Measurements from ENCODE around the gene SFTPB.

Gene SFTPB

DNA sequence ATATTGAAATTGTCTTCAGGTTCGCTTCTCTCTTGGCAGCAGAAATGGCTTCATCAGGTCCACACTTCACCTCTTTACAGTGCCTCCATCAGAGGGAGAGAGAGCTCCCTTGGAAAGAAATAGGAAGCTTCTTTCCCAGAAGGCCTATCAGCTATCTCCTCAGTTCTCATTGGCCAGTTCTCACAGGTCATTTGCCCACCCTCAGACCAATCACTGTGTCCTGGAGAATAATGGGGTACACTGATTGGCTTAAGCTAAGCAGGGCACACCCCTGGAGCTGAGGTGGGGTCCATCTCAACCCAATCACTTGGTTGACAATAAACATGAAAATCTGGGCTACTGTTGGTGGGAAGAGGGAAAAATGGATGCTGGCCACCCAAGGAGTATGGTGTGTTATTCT is 31.3 kb upstream of the SFTPB start:
- DNase-seq = no peak

DNA sequence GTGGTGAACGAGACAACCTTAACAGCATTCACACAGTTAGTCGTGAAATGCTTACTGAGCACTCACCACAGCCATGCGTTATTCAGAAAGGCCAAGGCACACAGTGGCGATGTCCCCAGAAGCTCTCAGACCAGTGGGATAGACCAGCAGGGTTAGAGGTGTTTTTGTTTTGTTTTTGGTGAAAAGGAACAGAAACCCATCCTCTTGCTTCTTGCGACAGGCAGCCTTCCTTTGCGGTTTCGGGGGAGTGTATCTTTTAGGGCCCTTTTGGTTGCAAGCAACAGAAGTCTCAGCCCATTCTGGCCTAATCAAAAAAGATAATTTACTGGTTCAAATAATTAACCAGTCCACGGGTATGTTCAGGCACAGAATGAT is 30.9 kb upstream of the SFTPB start:
- no peak for DNase-seq

DNA sequence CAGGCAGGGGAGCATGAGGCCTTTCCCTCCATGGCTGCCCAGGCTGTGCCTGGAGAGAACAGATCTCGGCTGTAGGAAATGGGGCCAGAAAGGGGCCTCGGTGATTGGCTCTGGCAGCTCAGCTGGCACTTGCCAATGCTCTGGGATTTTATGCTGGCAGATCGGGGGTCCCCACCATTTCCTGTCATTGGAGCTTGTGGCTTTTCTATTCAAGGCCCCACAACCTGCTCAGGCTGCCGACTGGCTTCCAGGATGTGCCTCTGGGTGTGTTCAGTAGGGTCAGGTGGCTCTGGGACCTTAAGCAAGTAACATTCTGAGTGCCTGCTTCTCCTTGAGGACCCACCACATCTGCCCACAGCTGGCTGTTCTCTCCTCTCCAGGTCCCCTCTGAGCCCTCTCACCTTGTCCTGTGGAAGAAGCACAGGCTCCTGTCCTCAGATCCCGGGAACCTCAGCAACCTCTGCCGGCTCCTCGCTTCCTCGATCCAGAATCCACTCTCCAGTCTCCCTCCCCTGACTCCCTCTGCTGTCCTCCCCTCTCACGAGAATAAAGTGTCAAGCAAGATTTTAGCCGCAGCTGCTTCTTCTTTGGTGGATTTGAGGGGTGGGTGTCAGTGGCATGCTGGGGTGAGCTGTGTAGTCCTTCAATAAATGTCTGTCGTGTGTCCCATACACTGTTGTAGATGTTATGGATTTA is 30.3 kb upstream of the SFTPB start:
- no peak for DNase-seq

DNA sequence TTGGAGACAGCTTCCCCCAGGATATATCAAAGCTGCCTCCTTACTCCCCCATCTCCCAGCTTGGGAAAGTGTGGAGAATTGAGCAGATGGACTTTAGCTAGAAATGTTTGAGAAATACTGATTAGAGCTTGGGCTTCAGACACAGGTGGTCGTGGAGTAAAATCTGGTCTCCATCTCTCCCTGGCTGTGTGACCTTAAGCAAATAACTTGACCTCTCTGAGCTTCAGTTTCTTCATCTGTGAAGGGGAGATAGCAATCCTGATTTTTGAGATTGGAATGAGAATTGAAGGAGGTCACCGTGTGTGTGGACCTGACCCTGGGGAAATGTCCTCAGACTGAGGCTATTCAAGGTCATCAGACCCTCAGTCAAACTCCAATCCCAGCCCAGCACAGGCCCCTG is 29.7 kb upstream of the SFTPB start:
- DNase-seq = no peak

DNA sequence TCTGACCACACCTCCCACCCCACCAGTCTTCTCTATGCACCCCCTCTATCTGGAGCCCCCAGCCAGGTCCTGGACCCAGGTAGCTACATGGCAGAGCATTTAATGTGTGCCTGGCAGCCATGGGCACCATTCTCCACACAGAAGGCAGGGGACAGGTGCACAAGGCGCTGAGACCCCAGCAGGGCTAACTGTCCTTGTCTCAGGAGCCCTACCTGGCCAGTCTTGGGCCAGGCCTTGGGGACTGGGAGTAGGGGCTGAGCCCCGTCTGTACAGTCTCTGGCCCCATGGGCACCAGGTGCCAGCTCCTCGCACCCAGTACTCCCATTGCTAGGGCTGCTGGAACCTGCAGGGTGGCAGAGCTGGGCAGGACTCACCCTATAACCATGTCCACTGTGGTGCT is 29.1 kb upstream of the SFTPB start:
- DNase-seq = no peak

DNA sequence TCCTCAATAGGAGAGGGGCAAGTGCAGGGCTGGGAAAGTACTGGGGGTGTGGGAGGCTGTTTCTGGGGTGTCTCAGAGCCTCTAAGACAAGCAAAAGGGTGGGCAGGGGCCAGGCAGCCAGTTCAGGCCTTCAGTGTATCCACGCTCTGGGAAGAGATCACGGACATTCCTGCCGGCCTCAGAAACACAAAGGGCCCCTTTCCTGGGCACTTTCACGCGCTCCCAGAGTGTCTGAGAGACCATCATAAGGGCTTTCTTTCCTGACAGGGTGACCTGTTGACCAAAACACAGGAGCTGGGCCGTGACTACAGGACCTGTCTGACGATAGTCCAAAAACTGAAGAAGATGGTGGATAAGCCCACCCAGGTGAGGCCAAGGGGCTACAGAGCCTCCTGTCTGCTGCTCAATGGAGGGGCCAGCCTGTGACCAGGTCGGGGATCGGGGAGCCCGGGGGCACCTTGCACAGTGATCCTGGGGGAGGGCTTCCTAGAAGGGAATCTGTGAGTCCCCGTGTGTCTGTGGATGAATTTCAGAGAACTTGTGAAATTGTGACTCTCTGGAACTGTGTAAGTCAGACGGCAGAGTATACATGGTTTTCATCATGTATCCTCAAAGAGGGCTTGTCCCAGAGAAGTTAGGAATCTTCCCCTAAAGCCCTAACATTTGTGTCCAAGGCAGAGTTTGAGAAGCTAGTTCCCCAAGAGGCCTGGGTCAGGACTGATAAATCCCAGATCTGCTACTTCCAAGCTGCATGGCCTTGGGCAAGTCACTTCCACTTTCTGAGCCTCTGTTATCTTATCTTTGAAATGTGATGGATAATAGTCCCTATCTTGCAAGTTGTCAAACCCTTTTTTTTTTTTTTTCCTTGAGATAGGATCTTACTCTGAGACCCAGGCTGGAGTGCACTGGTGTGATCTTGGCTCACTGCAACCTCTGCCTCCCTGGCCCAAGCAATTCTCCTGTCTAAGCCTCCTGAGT is 28.0 kb upstream of the SFTPB start:
- no peak for DNase-seq

DNA sequence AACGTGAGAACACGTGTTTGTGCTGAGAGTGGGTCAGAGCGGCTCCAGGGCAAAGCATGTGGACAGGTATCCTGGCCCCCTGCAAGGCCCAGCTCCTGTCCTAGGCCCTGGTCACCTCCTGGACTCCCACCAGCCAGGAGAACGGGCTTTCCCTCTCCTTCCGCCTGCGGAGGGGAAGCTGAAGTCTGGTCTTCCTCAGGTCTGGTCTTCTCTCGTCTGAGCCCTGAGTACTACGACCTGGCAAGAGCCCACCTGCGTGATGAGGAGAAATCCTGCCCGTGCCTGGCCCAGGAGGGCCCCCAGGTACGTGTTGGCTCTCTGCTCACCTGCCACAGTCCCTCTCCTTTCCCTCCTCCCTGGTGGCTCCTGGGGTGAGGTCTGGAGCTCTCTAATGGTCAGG is 27.1 kb upstream of the SFTPB start:
- no peak for DNase-seq

DNA sequence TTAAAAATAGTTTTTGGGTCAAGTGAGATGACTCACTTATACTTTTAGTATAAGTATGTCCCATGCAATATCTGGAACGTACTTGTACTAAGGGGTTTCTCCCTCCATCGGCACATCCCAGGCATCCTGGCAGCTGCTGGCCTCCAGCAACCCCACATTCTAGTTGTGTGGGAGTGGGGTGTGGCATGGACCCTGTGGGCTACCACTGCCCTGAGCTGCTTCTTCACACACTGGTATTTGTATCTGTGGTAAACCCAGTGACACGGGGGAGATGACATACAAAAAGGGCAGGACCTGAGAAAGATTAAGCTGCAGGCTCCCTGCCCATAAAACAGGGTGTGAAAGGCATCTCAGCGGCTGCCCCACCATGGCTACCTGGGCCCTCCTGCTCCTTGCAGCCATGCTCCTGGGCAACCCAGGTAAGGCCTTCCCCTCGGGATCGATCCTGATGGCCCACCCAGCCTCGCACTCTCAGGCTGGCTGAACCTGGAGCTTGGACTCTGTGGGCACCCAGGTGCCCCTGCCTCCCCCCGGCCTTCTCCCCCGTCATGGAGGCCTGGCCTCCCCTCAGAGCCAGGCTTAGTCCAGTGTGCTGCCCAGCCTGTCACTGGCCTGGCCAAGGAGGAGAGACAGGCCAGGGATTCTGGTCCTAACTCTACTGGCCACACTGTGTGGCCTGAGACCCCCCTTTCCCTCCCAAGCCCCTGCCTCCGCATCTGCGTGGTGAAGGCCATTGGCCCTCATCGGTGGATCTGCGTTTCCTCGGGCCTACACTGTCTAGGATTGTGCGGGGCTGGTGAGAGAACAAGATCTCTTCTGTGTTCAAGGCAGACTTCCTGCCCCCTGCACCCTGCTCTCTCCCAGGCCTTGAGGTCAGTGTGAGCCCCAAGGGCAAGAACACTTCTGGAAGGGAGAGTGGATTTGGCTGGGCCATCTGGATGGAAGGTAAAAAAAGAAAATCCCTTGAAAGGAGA is 26.3 kb upstream of the SFTPB start, which contains the start of gene GNLY:
TSS of gene GNLY (plus strand) at position 307 of the 974 bp plus-strand sequence. CDS start at position 368, 61 bp downstream.
- DNase-seq = no peak

DNA sequence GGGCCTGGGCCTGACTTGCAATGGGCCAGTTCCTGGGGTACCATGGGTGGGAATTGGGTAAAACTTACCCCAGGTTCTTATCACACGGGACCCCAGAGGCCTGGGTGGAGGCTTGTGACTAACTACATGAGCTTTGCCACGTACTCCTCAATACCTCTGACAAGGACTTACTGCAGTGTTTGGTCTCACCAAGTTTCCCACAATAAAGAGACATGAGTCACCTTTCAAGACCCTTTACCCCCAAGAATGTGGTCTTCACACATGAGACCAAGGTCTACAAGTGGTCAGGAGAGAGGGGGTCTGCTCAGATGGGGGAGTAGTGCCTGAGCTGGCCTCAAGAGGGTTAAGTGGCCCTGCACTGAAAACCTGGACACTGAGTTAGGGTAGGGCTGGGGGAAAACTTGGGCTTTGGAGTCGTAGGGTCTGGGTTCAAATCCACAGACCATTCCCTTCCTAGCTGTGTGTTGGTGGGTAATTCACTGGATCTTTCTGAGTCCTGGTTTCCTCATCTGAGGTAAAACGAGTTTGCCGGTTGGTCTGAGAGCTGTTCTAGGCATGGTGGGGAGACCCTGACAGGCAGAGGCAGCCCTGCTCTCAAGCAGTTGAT is 24.1 kb upstream of the SFTPB start:
- no peak for DNase-seq

DNA sequence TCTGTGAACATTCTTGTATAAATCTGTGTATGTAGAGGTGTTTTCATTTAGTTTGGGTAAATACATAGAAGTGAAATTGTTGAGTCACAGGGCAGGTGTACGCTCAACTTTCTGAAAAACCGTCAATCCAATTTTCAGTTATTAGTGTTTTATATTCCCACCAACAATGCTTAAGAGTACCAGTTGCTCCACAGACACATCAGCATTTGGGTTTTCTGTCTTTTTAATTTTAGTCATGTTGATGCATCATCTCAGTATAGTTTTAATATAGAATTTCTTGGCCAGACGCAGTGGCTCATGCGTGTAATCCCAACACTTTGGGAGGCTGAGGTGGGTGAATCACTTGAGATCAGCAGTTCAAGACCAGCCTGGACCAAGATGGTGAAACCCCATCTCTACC is 22.9 kb upstream of the SFTPB start:
- no peak for DNase-seq

DNA sequence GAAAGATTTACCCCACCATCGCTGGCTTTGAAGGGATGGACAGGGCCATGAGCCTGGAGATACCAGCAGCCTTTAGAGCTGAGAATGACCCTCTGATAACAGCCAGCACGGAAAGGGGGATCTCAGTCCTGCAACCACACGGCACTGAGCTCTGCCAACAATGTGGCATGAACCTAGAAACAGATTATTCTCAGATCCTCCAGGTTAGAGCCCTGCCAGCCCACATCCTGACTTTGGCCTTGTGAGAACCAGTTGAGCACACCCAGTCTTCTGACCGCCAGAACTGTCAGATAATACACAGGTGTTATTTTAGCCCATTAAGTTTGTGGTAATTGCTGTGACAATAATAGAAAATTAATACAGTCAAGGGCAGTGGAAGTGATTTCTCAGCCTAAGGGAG is 16.8 kb upstream of the SFTPB start:
- no peak for DNase-seq

DNA sequence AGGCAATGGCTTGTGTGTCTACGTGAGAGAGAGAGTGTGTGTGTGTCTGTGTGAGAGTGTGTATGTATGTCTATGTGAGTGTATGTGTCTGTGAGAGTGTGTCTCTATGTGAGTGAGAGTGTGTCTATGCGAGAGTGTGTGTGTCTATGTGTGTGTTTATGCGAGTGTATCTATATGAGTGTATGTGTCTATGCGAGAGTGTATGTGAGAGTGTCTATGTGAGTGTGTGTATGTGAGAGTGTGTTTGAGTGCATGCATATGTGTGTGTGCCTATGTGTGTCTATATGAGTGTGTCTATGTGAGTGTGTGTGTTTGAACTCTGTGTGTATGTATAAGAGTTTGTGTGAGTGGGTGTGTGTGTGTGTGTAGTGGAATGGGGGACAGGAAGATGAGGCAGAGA is 16.4 kb upstream of the SFTPB start:
- DNase-seq = no peak

DNA sequence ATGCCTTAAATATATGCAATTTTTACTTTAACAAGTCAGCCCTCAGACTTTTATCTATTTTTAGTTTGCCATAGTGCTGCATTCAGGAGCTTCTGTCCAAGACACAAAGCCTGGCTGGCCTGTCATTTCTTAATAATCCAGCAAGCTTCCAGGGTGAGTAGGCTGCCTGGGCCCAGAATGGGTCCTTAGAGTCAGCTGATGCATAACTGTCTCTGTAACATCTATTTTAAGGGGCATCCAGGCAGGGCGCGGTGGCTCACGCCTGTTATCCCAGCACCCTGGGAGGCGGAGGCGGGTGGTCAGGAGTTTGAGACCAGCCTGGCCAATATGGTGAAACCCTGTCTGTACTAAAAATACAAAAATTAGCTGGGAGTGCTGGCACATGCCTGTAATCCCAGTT is 14.4 kb upstream of the SFTPB start:
- DNase-seq = no peak

DNA sequence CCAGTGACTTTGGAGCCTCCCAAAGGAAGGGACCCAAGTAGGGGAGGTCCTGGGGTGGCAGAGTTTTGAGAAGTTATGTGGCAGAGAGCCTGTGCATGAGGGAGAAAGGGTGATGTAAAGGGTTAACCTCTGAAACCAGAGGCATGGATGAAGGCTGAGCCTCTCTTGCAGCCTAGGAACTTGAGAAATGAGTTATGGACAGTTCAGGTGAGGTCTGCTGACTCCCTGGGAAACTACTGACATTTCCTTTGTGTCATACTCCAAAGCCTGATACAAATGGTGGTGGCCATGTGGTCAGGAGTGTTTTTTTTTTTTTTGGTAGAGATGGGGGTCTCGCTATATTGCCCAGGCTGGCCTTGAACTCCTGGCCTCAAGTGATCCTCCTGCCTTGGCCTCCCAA is 13.8 kb upstream of the SFTPB start:
- no peak for DNase-seq

DNA sequence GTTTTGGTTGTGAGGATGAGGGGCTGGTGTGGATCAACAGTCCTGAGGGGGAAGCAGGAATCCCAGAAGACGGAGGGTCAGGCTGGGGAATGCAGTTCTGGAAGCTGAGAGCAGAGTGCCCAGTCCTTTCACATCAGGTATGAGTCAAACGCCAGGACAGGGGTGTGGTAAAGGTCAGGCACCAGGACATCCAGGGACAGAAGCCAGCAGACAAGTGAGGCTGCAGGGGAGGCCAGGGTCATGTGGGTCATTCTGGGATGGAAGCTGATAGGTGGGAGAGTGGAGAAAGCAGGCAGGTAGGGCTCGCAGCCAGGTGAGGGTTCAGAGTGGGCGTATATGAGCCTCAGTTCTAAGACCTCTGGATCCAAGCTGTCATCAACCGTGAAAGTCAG is 13.4 kb upstream of the SFTPB start:
- DNase-seq = no peak

DNA sequence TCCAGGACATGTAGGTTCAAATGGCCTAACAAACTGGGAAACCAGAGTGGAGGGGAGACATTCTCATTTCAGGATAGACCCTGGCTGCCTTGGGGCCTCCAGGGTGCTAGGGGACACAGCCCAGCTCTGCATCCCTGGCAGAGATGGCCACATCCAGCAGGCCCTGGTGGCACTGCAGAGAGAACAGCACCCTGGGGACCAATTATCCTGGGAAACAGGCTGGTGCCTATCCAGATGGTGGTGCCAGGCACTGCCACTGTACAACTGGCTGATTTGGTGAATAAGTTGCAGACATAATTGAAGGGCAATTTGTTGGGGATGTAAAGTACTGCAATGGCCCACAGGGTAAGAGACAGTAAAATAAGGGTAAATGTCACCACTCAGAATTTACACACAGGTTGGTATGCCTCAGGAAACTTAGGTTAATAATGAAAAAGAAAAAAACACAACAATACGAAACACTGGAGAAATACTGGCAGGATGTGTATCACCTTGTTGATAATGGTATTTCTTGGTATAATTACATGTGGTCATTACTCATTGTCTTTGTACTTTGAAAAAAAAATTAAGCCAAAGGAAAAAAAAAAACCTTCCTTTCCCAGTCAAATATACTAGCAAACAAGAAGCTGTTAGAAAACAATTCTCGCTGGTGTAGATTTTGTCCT is 12.8 kb upstream of the SFTPB start:
- DNase-seq = no peak

DNA sequence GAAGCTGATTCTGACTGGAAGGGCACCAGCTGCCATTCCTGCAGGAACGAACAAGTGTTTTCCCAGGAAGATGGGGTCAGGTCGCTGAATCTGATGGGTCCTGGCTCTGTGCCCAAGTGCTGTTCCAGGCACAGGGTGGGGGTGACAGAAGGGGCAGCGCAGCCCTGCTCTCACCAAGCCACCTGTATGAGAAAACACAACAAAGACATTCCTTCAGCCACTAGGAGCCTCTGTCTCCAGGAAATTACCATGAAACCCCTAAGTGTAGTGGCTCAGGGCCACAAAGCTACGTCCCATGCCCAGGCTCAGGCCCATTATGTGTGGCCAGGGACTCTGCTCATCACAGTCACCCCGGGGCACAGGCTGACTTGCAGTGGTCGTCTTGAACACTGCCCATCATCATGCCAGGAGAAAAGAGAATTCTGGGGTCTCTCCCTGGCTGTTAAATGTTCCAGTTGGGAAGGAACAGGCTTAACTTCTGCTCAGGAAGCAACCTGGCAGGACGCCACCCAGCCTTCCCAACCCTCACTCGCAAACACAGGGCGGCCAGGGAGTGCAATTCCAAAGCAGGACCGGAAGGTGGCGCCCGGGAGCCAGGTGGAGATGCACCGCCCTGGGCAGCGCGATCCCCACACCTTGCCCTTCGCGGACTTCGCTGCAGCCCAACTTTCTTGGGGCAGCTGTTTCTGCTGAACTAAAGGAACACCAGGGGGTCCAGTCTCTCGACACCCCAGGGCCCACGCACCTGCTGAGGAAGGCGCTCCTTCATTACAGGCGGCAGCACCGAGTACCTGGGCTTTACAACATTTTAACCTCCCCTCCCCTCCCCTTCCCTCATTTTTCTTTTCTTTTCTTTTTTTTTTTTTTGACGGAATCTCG is 11.0 kb upstream of the SFTPB start:
- DNase-seq = peak; percentile 70

DNA sequence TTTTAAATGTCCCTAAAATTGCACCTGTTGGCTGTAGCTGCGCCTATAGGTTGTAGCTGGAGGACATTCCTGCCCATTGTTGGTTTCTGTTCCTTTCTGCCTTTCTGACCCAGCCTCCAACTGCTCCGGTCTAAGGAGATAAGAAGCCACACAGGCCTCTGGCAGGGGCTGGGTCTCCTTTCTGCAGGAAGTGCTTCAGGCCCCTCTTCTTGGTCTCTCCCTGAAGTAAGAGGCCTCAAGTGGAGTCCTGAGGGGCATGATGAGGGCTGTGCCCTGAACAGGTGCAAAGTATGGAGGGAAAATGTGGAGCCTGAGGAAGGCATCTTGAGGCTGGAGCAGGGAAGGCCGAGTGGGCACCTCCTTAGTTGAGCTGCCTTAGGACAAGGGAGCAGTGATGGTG is 10.4 kb upstream of the SFTPB start:
- no peak for DNase-seq

DNA sequence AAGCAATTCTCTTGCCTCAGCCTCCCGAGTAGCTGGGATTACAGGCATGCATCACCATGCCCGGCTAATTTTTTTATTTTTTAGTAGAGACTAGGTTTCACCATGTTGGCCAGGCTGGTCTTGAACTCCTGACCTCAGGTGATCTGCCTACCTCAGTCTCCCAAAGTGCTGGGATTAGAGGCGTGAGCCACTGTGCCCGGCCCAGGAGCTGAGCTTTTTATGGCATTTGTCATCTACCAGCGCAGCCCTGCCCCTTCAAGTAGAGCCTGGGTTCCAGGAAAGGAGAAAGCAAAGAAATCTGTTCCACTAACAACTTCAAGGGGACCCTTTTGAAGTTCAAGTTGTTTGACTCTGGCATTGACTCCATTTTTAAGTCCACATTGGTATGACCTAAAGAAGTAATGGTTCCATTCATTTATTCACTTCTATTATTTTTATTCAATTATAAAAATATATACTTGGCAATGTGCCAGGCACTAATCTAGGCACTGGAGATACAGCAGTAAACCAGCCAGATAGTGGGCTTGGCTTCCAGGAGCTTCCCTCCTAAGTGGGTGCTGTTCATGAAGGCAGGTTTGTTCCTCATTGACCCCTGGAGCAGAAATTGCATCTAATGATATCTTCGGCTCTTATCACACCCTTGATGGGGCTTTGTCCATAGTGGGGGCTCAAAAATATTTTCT is 8.0 kb upstream of the SFTPB start:
- no peak for DNase-seq

DNA sequence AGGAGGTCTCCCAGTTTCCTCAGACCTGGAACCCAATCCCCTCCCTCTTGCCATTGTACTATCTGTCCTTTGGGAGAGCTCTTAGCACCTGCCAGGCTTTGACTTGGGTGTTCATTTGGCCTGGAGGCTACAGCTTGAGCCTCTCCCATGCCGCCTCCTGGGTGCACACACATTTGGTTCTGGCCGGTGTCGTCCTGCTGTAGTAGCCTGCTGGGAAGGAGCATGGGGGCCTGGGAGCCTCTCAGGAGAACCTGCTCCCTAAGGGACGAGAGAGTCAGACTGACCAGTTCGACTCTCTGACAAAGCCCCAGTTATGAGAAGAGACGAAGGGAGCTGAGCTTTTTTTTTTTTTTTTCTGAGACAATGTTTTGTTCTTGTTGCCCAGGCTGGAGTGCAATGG is 7.4 kb upstream of the SFTPB start:
- no peak for DNase-seq

Data from fibroblast of skin of right quadriceps (primary cell).